Gastroesophageal sphincter (tissue), 4 donors: ENCODE measurements around the gene ATF2. TPM values are rescaled to one million over a fixed set of nuclear protein-coding genes. Genes with fewer than 3 reads are reported as not detected.

Source experiments
- ATAC-seq: fragments of 150-250 bp; one replicate; pipeline ENCODE4 v1.9.1; 2016; ENCODE audit warnings: mild to moderate bottlenecking, moderate library complexity
- H3K27ac ChIP-seq, 4 donors: fragments of 200-600 bp; sonication (generic) in 3 of 4; 1 replicate in 3 of 4; 2 replicates in 1 of 4; pipeline ENCODE4 v1.5.1; 2016 to 2019
- H3K27me3 ChIP-seq: fragments of 200-600 bp; sonication (generic); one replicate; pipeline ENCODE4 v1.5.1; 2019
- H3K36me3 ChIP-seq, 2 donors: fragments of 200-600 bp; sonication (generic); one replicate each; pipeline ENCODE4 v1.5.1; 2019; ENCODE audit warnings: control low read depth in 1 of 2
- H3K4me1 ChIP-seq, 3 donors: fragments of 200-600 bp; sonication (generic); 1 replicate in 2 of 3; 2 replicates in 1 of 3; pipeline ENCODE4 v1.5.1; 2016 to 2019; ENCODE audit warnings: control low read depth in 2 of 3
- H3K4me3 ChIP-seq, 2 donors: fragments of 200-600 bp; sonication (generic); one replicate each; pipeline ENCODE4 v1.5.1; 2019; ENCODE audit warnings: mild to moderate bottlenecking in 1 of 2, moderate library complexity in 1 of 2
- H3K9me3 ChIP-seq, 3 donors: fragments of 200-600 bp; sonication (generic); one replicate each; pipeline ENCODE4 v1.5.1; 2017 to 2019; ENCODE audit warnings: control low read depth in 2 of 3
- EP300 ChIP-seq: sonication (generic); formaldehyde crosslinking; IDR thresholded peaks from one replicate; pipeline ENCODE4 v1.6.1; 2017; ENCODE audit warnings: antibody characterized with exemption, mild to moderate bottlenecking
- POLR2A ChIP-seq, 2 donors: fragments of 450-650 bp; IDR thresholded peaks; one replicate each; pipeline ENCODE4 v1.6.1; 2017; ENCODE audit warnings: antibody characterized with exemption in 2 of 2, mild to moderate bottlenecking in 2 of 2, moderate library complexity in 1 of 2
- POLR2AphosphoS5 ChIP-seq: sonication (generic); formaldehyde crosslinking; IDR thresholded peaks from one replicate; pipeline ENCODE4 v1.6.1; 2017; ENCODE audit warnings: antibody characterized with exemption
- WGBS, 2 donors: methylation state at CpG; one replicate each; pipeline ENCODE4 v1.1.5; 2018; ENCODE audit warnings: low coverage in 1 of 2; 5-methylcytosine and 5-hydroxymethylcytosine counted together
- total RNA-seq, 4 donors: library from RNA; depleted of rRNA; stranded (reverse); fragments of >200 nt; gene quantifications; one replicate each; pipeline ENCODE4 v1.1.0, GENCODE V29; 2016
- TF ChIP-seq, protein P1 (sequence below), 4 experiments: fragments of 200-600 bp in 2 of 4; fragments of 450-650 bp in 2 of 4; sonication (generic) in 1 of 4; IDR thresholded peaks; one replicate each; pipeline ENCODE4 v1.5.1; 2017 to 2019; ENCODE audit warnings: antibody characterized with exemption in 4 of 4, mild to moderate bottlenecking in 2 of 4, moderate library complexity in 2 of 4

ATF2 gene
- total RNA-seq, 4 donors from 2014 or later = 37.1 to 64.4 (median 49.3) TPM

DNA sequence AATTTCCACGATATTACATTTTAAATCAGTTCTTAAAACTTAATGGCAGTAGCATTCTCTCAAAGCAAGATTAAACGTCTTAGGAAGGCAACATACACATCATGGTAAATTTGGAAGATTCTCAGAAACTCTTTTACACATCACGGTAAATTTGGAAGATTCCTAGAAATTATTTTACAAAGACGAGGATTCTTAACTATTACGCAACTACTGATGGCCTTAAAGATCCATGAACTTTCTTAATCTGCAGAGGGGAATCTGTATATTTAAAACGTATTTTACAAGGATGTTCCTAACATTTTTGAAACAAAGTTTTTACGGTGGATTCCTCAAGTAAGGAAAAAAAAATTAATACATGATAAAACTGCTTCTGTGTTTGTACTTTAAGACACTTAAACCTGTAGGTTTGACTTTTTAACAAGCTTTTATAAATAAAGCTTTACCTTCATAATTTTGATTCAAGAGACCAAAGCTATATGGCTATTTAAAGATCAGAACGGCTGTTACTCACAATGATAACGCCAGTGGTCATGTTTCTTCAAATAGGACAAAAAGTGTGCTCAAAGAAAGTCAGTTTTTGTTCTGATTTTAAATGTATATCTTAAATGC lies 1.7 kb downstream of the ATF2 start:
- 31 to 36% methylated on average over 9 of the region's 9 CpGs for WGBS, 2 donors
- TF ChIP-seq, protein P1, sequence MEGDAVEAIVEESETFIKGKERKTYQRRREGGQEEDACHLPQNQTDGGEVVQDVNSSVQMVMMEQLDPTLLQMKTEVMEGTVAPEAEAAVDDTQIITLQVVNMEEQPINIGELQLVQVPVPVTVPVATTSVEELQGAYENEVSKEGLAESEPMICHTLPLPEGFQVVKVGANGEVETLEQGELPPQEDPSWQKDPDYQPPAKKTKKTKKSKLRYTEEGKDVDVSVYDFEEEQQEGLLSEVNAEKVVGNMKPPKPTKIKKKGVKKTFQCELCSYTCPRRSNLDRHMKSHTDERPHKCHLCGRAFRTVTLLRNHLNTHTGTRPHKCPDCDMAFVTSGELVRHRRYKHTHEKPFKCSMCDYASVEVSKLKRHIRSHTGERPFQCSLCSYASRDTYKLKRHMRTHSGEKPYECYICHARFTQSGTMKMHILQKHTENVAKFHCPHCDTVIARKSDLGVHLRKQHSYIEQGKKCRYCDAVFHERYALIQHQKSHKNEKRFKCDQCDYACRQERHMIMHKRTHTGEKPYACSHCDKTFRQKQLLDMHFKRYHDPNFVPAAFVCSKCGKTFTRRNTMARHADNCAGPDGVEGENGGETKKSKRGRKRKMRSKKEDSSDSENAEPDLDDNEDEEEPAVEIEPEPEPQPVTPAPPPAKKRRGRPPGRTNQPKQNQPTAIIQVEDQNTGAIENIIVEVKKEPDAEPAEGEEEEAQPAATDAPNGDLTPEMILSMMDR (IDR thresholded peaks at IDR 0.05) = no peak
- TF ChIP-seq POLR2A (IDR thresholded peaks at IDR 0.05) (no peak), POLR2AphosphoS5 (no peak), EP300 (no peak)
- no peaks in the 10 kb centered on the region for H3K9me3 ChIP-seq
- peak overlapping the region in 1 of 2 donors; percentile 66 for H3K4me3 ChIP-seq
- no peaks in the 10 kb centered on the region for H3K27me3 ChIP-seq
- H3K4me1 ChIP-seq = peaks cover 0 to 44% (median 6%) of the 10 kb centered on the region in 3 donors
- no peak for ATAC-seq
- H3K36me3 ChIP-seq = no peaks in the 10 kb centered on the region
- H3K27ac ChIP-seq = peak overlapping the region in 2 of 4 donors; percentile 93 to 98

DNA sequence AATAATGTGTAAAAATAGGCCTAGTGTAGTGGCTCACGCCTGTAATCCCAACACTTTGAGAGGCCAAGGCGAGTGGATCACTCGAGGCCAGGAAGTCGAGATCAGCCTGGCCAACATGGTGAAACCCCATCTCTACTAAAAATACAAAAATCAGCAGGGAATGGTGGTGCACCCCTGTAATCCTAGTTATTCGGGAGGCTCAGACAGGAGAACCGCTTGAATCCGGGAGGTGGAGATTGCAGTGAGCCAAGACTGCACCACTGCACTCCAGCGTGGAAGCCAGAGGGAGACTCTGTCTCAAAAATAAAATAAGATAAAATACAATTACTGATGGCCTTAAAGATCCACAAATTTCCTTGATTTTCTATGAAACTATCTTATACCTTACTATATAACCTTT lies 3.8 kb downstream of the ATF2 start:
- Histone ChIP-seq H3K4me3 (no peak overlapping the region), H3K36me3 (no peaks in the 10 kb centered on the region), H3K27ac (no peak overlapping the region), H3K4me1 (peaks cover 0 to 53% (median 6%) of the 10 kb centered on the region in 3 donors), H3K27me3 (no peaks in the 10 kb centered on the region), H3K9me3 (no peaks in the 10 kb centered on the region)
- TF ChIP-seq POLR2A (IDR thresholded peaks at IDR 0.05) (no peak), EP300 (no peak), POLR2AphosphoS5 (no peak)
- TF ChIP-seq, protein P1 (IDR thresholded peaks at IDR 0.05) = no peak
- ATAC-seq = no peak
- 87 to 100% methylated on average over 5 to 8 of the region's 8 CpGs for WGBS, 2 donors

DNA sequence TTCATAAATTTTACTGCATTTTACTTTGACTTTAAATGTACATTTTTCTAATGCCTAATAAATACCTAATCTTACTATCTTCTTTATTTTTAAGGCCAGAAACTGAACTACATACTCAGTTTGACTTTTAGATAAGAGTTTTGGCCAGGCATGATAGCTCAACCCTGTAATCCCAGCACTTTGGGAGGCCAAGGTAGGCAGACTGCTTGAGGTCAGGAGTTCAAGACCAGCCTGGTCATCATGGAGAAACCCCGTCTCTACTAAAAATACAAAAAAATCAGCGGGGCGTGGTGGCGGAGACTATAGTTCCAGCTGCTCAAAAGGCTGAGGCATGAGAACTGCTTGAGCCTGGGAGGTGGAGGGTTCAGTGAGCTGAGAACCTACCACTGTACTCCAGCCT lies 9.1 kb downstream of the ATF2 start:
- ATAC-seq = no peak
- H3K4me1 ChIP-seq = peaks cover 0 to 46% (median 0%) of the 10 kb centered on the region in 3 donors
- TF ChIP-seq EP300 = no peak
- no peak for TF ChIP-seq POLR2AphosphoS5
- TF ChIP-seq, protein P1 (IDR thresholded peaks at IDR 0.05) = no peak
- no peak for TF ChIP-seq POLR2A (IDR thresholded peaks at IDR 0.05)

DNA sequence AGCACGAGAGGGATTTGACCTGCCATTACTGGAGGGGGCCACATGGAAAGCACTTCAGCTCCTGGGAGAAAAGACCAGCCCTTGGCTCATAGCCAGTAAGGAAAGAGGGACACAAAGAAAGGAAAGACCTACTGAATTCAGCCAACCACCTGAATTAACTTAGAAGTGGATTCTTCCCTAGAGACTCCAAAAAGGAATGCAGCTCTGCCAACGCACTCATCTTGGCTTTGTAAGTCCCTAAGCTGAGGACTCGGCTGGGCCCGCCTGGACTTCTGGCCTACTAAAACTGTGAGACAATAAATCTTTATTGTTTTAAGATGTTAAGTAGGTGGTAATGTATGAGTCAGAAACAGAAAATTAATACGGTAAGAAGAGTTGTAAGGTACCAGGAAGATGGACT lies 11.5 kb downstream of the ATF2 start:
- Histone ChIP-seq H3K4me1 (peaks cover 0 to 60% (median 8%) of the 10 kb centered on the region in 3 donors), H3K27me3 (no peaks in the 10 kb centered on the region), H3K36me3 (no peaks in the 10 kb centered on the region), H3K27ac (no peak overlapping the region), H3K9me3 (no peaks in the 10 kb centered on the region), H3K4me3 (no peak overlapping the region)
- WGBS, 2 donors = 78 to 96% methylated on average over 3 to 5 of the region's 5 CpGs
- no peak for ATAC-seq
- TF ChIP-seq, protein P1 (IDR thresholded peaks at IDR 0.05) = no peak

More for the DNA sequence above, 9.1 kb downstream of the ATF2 start:
- no peak overlapping the region for H3K4me3 ChIP-seq
- no peak overlapping the region for H3K27ac ChIP-seq
- no peaks in the 10 kb centered on the region for H3K9me3 ChIP-seq
- 100% methylated on average over 1 of the region's 4 CpGs; no CpG with 5 or more reads in 1 of the 2 donors for WGBS, 2 donors
- no peaks in the 10 kb centered on the region for H3K27me3 ChIP-seq
- H3K36me3 ChIP-seq = no peaks in the 10 kb centered on the region

DNA sequence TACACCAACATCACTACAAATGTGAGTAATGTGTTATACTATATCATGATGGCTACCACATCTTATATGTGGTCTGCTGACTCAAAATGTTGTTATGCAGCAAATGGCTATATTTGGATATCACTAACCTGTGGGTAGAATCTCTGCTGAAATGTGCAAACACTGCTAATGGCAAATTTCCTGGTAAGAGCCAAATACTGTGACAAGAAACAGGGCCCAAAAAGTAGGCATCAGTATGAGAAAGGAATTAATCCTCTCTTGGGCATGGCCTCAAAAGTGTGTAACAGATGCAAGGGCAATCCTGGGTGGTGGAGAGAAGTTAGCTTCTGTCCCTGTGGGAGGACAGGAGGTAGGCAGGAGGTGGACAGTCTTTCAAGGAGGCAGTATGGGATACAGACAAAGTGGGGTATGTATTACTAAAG lies 13.3 kb downstream of the ATF2 start:
- Histone ChIP-seq H3K27ac (no peak overlapping the region), H3K9me3 (no peaks in the 10 kb centered on the region), H3K27me3 (no peaks in the 10 kb centered on the region), H3K4me1 (peaks cover 0 to 56% (median 8%) of the 10 kb centered on the region in 3 donors), H3K4me3 (no peak overlapping the region), H3K36me3 (peaks cover 0 to 2% of the 10 kb centered on the region in 2 donors)
- no peak for ATAC-seq
- TF ChIP-seq POLR2AphosphoS5 (no peak), EP300 (no peak), POLR2A (IDR thresholded peaks at IDR 0.05) (no peak)
